Neutrophil (primary cell): ENCODE data around the gene ARL13A.

ENCODE experiments used
- H3K27ac ChIP-seq: fragments of 200-600 bp; sonication (generic); 2 replicates; pipeline ENCODE4 v1.5.1; 2016; ENCODE audit warnings: mild to moderate bottlenecking, moderate library complexity
- H3K27me3 ChIP-seq: fragments of 200-600 bp; sonication (generic); 2 replicates; pipeline ENCODE4 v1.6.0; 2016; ENCODE audit warnings: mild to moderate bottlenecking
- H3K36me3 ChIP-seq: fragments of 200-600 bp; sonication (generic); 2 replicates; pipeline ENCODE4 v1.5.1; 2017
- H3K4me1 ChIP-seq, 2 experiments: fragments of 200-600 bp in 1 of 2; sonication (generic) in 1 of 2; 1 replicate in 1 of 2; 2 replicates in 1 of 2; pipeline versions ENCODE4 v1.5.1 to v1.6.1; 2013 to 2016; ENCODE audit warnings: low read depth in 1 of 2, low read length in 1 of 2, mild to moderate bottlenecking in 1 of 2, moderate library complexity in 1 of 2; ENCODE audit not compliant: control insufficient read depth in 1 of 2, insufficient read depth in 1 of 2
- H3K4me3 ChIP-seq, 2 experiments: fragments of 200-600 bp in 1 of 2; sonication (generic) in 1 of 2; 1 replicate in 1 of 2; 2 replicates in 1 of 2; pipeline ENCODE4 v1.5.1; 2013 to 2016; ENCODE audit warnings: low read depth in 1 of 2, low read length in 1 of 2, mild to moderate bottlenecking in 1 of 2, moderate library complexity in 1 of 2
- H3K9me3 ChIP-seq: fragments of 200-600 bp; sonication (generic); 2 replicates; pipeline ENCODE4 v1.5.1; 2016
- CTCF ChIP-seq: fragments of 200-600 bp; sonication (generic); IDR thresholded peaks from 2 replicates; pipeline ENCODE4 v1.5.1; 2016; ENCODE audit warnings: antibody characterized with exemption

ARL13A gene

GRCh38 chrX:100931925-100932285 lies 37.6 kb upstream of the ARL13A start:
- no peak overlapping the region for H3K27ac ChIP-seq
- H3K9me3 ChIP-seq, result no peaks in the 10 kb centered on the region
- no peak for TF ChIP-seq CTCF
- H3K27me3 ChIP-seq, result peaks cover 36% of the 10 kb centered on the region
- H3K4me1 ChIP-seq, result no peaks in the 10 kb centered on the region
- H3K36me3 ChIP-seq, result no peaks in the 10 kb centered on the region
- no peak overlapping the region for H3K4me3 ChIP-seq

GRCh38 chrX:100935767-100936166 lies 33.7 kb upstream of the ARL13A start:
- no peak overlapping the region for H3K27ac ChIP-seq
- no peaks in the 10 kb centered on the region for H3K9me3 ChIP-seq
- no peak for TF ChIP-seq CTCF
- no peaks in the 10 kb centered on the region for H3K36me3 ChIP-seq
- no peak overlapping the region for H3K4me3 ChIP-seq
- H3K27me3 ChIP-seq, result no peaks in the 10 kb centered on the region
- H3K4me1 ChIP-seq, result no peaks in the 10 kb centered on the region

- Histone ChIP-seq H3K27ac (no peak overlapping the region), H3K9me3 (no peaks in the 10 kb centered on the region), H3K36me3 (no peaks in the 10 kb centered on the region), H3K27me3 (no peaks in the 10 kb centered on the region), H3K4me3 (no peak overlapping the region), H3K4me1 (no peaks in the 10 kb centered on the region)
- TF ChIP-seq CTCF, result no peak
Observed at GRCh38 chrX:100939333-100939732, 30.2 kb upstream of the ARL13A start.

- Histone ChIP-seq H3K36me3 (no peaks in the 10 kb centered on the region), H3K4me3 (no peak overlapping the region), H3K27ac (no peak overlapping the region), H3K27me3 (no peaks in the 10 kb centered on the region), H3K4me1 (no peaks in the 10 kb centered on the region), H3K9me3 (no peaks in the 10 kb centered on the region)
- no peak for TF ChIP-seq CTCF
Observed at GRCh38 chrX:100944601-100945000, 24.9 kb upstream of the ARL13A start.

GRCh38 chrX:100946299-100946927 lies 23.1 kb upstream of the ARL13A start:
- Histone ChIP-seq H3K27ac (no peak overlapping the region), H3K4me3 (no peak overlapping the region), H3K9me3 (no peaks in the 10 kb centered on the region), H3K27me3 (no peaks in the 10 kb centered on the region), H3K36me3 (no peaks in the 10 kb centered on the region), H3K4me1 (no peaks in the 10 kb centered on the region)
- no peak for TF ChIP-seq CTCF

GRCh38 chrX:100948557-100948956 lies 21.0 kb upstream of the ARL13A start:
- Histone ChIP-seq H3K36me3 (no peaks in the 10 kb centered on the region), H3K27me3 (no peaks in the 10 kb centered on the region), H3K9me3 (no peaks in the 10 kb centered on the region), H3K4me3 (no peak overlapping the region), H3K4me1 (no peaks in the 10 kb centered on the region), H3K27ac (no peak overlapping the region)
- TF ChIP-seq CTCF, result no peak
